HG02678 (cell line): ENCODE results near the gene USP3.

Experiments
- ATAC-seq: cut with Tn5 transposase; IDR thresholded peaks from one replicate; pipeline ENCODE4 v1.9.1; 2021; ENCODE audit warnings: mild to moderate bottlenecking, moderate library complexity; ENCODE audit not compliant: unreplicated experiment

The USP3 gene

GRCh38 chr15:63495780-63496488, 8.5 kb upstream of the USP3 start:
- no peak for ATAC-seq

DNA sequence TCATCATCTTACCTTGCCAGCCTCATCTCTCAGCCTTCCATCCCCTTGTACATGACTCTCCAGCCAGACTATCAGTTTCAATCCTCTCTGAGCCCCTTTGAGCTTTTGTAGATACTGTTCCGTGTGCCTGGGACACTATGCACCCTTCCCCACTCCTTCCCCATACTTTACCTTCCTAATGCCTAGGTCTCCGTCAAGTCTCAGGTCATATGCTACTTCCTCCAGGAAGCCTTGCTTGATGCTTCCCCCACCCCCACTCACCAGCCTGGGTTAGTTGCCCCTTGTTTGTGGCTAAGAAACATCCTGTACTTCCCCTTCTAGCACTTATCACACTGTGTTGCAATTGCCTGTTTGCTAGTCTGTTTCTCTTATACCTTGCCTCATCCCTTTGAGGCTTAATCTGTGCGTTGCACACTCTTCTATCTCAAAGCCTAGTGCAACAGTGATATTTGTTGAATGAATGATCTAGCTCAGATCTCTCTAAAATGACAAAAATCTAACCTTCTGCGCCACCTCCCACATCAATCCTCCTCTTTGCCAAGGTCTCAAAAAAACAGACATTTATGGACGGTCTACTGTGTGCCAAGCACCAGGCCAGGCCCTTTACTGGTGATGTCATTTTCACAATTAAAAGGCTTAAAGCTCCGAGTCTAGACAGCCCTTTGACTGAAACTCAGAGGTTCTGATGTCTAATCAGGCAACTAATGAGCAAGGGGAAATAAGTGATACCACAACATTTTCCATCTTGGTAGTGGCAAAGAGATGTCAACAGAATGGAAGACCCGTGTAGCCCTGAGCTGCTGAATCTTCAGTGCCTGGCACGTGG, 6.5 kb upstream of the USP3 start:
- ATAC-seq: peak; percentile 42

GRCh38 chr15:63499175-63499549, 5.2 kb upstream of the USP3 start:
- no peak for ATAC-seq

- ATAC-seq: no peak
Observed at GRCh38 chr15:63499611-63500010, 4.8 kb upstream of the USP3 start.

GRCh38 chr15:63500265-63501250, 3.8 kb upstream of the USP3 start:
- no peak for ATAC-seq

DNA sequence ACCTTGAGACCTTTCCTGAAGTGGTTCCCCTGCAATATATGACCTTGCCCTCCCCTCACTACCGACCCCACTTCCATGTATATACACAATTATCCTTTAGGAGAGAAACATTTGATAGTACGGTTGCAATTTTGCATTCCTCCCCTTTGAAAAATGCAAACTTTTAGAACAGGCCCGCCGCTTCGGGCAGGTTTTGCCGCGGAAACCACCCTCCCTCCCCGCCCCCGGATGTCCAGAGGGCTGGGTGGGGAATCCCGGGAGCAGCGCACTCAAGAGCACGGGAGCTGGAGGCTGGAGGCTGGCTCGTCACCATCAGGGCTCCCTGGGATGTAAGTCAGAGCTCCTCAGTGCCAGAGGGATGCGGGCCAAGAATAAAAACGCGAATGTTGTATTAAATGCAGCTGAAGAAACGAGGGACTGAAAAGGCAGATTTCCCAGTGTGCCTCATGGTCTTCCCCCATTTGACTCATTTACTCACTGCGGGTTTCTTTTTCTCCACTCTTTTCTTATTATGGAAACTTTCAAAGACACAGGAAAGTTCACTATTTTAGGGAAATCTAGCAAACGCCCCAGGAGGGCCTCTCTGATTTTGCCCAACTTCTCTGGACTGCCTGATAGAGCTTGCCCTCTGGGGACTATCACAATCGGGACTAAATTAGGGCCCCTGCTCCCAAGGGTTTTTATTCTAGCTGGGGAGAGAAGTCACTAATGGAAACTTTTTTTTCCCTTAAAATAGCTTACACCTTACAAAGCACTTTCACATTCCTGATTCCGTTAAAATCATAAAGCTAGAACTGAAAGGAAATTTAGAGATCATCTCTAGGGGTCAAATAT, 2.9 kb upstream of the USP3 start:
- no peak for ATAC-seq

DNA sequence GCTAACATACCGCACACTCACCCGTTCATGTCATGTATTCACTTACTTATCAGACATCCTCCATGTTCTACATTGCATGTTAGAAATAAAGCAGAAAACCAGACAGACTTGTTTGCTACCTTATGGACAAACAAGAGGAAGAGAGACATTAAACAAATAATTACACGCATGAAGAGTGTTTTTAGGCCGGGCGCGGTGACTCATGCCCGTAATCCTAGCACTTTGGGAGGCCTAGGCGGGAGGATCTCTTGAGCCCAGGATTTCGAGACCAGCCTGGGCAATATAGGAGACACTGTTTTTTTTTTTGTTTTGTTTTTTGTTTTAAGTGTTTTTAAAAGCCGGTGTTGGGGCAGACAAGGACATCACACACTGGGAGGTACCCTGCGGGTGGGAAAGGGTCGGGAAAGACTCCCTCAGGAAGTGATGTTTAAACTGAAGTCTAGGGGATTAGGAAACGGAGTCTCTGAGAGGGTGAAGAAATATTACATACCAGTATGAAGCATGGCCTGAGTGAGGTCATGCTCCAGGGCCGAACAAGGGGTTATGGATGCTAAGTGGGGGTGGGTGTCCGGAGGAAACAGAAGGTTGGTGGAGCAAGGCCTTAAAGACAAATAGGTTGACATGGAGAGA, 2.1 kb upstream of the USP3 start:
- ATAC-seq: no peak

- ATAC-seq: peak; percentile 45
Observed at GRCh38 chr15:63502843-63503738, 1.3 kb upstream of the USP3 start.

- peak; percentile 22 for ATAC-seq
Observed at GRCh38 chr15:63503739-63504246, 600 bp upstream of the USP3 start.

DNA sequence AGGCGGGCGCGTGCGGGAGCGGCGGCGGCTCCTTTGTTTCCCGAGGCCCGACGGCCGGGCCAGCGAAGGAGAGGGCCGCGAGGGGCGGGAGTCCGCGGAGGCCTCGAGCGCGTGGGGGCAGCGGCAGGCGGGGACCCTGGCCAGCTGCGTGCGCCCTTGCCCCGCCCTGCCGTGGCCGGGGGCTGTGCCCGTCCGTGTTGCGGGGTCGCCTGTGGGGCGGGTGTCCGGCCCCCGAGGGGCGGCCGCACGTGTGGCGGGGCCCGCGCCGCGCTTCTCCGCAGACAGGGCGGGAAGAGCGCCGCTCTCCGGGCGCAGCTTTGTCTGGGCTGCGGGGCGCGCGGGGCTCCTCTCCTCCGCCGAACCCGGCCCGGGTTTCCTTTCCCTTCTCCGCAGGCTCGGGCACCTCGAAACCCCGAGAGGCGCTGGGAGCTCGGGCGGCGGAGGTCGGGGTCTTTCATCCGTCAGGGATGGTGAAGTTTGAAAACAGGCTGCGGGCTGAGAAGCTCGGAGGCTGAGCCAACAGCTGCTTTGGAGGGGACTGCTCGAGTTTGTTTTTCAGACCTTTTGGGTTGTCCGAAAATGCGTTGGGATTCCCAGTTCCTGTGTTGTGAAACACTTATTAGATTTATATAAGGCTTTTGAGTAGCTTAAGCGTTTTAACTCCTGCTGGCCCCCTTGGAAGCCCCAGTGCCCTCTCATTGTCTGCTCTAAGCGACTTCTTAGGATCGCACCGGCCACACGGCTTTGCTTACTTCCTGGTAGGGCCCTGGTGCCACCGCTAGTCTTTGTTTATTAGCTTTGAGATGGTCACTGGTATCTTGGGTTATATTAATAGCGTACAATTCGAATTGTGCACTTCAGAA, 817 bp downstream of the USP3 start:
- no peak for ATAC-seq

GRCh38 chr15:63505842-63506222, 1.4 kb downstream of the USP3 start:
- no peak for ATAC-seq

DNA sequence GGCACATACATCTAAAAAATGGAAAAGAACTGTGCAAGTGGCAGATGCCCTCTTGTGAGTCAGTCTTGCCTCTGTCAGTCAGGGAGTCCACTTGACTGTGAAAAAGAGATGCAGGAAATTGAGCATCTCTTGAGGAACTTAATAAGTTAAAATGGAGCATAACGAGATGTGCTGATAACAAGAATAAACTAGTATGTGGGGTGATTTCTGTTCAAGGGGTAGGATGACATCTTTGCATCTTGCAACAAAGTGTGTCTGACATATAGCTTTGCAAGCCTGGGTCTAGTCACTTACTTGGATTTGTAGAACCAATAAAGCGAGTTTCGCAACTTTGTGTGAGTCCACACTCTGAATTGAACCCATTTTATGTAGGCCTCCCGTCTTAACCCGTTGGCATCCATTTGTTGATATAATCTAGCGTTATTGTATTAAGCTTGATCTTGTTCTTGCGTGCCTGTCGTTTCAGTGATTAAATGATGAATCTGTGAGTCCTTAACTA, 2.2 kb downstream of the USP3 start:
- ATAC-seq: no peak

DNA sequence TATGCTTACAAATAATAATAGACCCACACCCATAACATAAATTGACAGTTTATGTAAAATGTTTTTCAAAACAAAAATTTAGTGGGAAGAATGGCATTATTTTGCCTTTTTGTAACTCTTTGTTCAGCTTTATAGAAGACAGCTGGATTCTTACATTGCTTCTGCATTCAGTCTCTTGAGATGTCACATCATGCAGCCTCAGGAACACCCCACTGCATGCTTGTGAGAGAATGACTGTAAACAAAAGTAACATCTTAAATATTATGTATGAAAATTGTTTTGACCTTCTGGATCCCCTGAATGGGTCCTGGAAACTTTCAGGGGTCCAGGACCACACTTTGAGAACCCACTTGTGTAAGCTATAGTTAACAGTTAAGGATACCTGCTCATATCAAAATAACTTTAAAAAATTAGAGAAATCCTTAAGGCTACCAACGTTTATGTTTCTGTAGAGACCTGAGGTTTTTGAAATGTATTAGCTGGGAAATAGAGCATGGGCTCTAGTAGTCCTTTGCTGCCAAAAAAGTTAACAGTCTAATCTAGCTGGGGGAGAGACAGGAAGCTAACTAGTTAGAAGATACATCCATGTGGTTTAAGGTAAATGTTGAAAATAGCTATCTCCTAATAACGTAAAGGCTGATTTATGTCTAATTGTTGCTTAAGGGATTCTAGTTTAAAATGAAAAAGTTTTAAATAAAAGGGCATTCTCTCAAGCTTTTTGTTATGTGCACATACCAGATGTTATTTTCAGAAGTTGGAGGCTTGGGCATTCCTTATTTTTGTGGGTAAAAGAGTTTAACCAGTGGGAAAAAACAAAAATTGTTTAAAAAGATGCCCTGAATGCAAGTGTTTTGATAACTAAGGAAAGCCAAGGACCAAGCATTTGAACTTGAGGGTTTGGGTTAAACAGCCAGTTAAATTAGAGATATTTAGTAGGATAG, 3.8 kb downstream of the USP3 start:
- no peak for ATAC-seq

DNA sequence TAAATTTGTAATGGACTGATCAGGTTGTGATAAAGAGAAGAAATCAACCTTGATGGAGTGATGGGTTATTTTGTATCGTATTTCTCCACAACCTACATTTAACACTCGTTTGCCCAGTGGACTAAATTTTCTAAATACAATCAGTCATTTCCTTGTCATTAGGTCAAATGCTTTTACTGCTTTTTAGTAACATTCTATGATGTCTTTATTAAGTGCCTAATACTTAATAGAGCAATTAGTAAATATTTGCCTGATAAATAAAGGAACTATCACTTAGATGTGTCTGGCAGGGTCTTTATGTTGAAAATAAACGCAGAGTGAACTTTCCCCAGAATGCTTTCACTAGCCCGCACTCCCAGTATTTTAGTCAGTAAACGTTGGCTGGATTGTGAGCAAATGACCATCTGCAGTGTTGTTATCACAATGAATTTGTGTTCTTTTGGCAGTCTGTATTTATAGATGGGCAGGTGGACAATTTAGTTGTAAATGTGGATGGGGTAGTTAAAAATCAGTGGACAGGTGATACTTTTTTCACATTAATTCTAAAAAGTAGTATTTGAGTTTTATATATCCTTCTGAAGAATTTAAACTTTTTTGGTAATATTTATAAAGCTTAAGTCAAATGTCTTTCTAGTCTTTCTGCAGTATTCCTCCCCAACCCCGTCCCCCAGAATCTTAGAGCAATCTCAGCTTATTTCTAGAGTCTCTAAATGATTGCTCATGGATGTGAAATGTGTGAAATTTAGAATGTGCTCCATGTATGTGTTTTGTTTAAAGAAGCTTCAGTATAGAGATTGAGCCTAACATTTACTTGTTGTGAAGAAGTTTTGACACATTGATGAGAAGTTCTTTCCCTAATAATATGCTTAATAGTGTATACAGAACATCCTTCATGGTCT, 4.9 kb downstream of the USP3 start:
- no peak for ATAC-seq
